Upper lobe of left lung (tissue), 6 donors: ENCODE data around the gene CABLES2. TPM values are rescaled to one million over a fixed set of nuclear protein-coding genes. Genes with fewer than 3 reads are reported as not detected.
"Not testable (repeated sequence)": the region's sequence is repeated elsewhere in the genome, so short reads cannot be mapped to it uniquely, and the experiment has no call there.

ENCODE experiments used
- ATAC-seq, 2 donors: fragments of 200-7000 bp; cut with Tn5 transposase; one replicate each; pipeline ENCODE4 v1.9.1; 2022; ENCODE audit warnings: mild to moderate bottlenecking in 2 of 2, moderate library complexity in 2 of 2; ENCODE audit not compliant: low FRiP score in 2 of 2
- DNase-seq, 2 donors: peaks; one replicate each; pipeline ENCODE4 v3.0.0-alpha.2; 2019 to 2020
- H3K27ac ChIP-seq, 4 donors: fragments of 200-600 bp; sonication (generic); one replicate each; pipeline ENCODE4 v1.5.1; 2016 to 2019
- H3K27me3 ChIP-seq, 4 donors: fragments of 200-600 bp; sonication (generic); one replicate each; pipeline ENCODE4 v1.5.1; 2017 to 2019
- H3K36me3 ChIP-seq, 4 donors: fragments of 200-600 bp; sonication (generic); one replicate each; pipeline ENCODE4 v1.5.1; 2016 to 2019
- H3K4me1 ChIP-seq, 4 donors: fragments of 200-600 bp; sonication (generic); one replicate each; pipeline ENCODE4 v1.5.1; 2018 to 2019
- H3K4me3 ChIP-seq, 4 donors: fragments of 200-600 bp; sonication (generic); one replicate each; pipeline ENCODE4 v1.5.1; 2017 to 2019; ENCODE audit warnings: mild to moderate bottlenecking in 2 of 4, moderate library complexity in 1 of 4
- H3K9me3 ChIP-seq, 4 donors: fragments of 200-600 bp; sonication (generic); one replicate each; pipeline ENCODE4 v1.5.1; 2018 to 2019
- EP300 ChIP-seq, 4 donors: sonication (generic); formaldehyde crosslinking; IDR thresholded peaks; one replicate each; pipeline ENCODE4 v1.5.1; 2017; ENCODE audit warnings: antibody characterized with exemption in 4 of 4, control low read depth in 2 of 4
- POLR2A ChIP-seq, 4 donors: fragments of 450-650 bp; IDR thresholded peaks; one replicate each; pipeline ENCODE4 v1.5.1; 2016 to 2017; ENCODE audit warnings: antibody characterized with exemption in 4 of 4, mild to moderate bottlenecking in 2 of 4
- POLR2AphosphoS5 ChIP-seq, 2 donors: sonication (generic); formaldehyde crosslinking; IDR thresholded peaks; one replicate each; pipeline ENCODE4 v1.5.1; 2017; ENCODE audit warnings: antibody characterized with exemption in 2 of 2
- WGBS, 2 donors: methylation state at CpG; one replicate each; pipeline ENCODE4 v1.1.5; 2017 to 2018; 5-methylcytosine and 5-hydroxymethylcytosine counted together
- total RNA-seq, 6 donors: library from RNA; depleted of rRNA in 4 of 6; stranded (reverse); fragments of >200 nt in 4 of 6; gene quantifications; one replicate each; pipeline versions ENCODE4 v1.1.0 to v1.2.1, GENCODE V29; 2016 to 2021
- TF ChIP-seq, protein P1 (sequence below), 6 experiments: fragments of 450-650 bp in 4 of 6; fragments of 200-600 bp in 2 of 6; sonication (generic) in 2 of 6; IDR thresholded peaks; one replicate each; pipeline ENCODE4 v1.5.1; 2016 to 2019; ENCODE audit warnings: antibody characterized with exemption in 6 of 6
- donor health status: DM: no; HTN: no; CAD: no; lungs with moderate emphysema.
- donor health status: DM: no; HTN: yes; CAD: no; lungs with severe emphysema.

Gene CABLES2
- total RNA-seq, 6 donors from 2014 or later, result 2.2 to 5.2 (median 4.0) TPM

DNA sequence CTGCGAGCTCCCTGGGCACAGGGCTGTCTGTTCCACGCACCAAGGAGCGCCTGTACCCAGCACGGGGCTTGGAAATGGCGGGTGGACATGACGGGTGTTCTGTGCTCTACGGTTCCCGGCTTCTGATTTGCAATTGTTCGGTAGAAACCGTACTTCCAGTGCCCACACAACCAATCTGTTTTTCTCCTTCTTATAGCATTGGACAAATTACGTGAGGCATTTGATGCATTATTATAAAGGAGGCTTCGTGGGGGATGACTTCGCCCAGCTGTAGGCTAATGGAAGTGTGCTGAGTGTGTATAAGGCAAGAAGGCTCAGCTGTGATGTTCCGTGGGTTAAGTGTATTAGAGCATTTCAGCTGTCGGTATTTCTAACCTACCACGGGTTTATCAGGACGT, 30.0 kb downstream of the CABLES2 start:
- H3K4me3 ChIP-seq, result no peak overlapping the region
- H3K9me3 ChIP-seq, result no peaks in the 10 kb centered on the region
- peak overlapping the region in 3 of 4 donors; percentile 51 to 77 (median 69) for H3K27ac ChIP-seq
- DNase-seq (no peak), ATAC-seq (no peak)
- no peak for TF ChIP-seq EP300 (IDR thresholded peaks at IDR 0.05)
- TF ChIP-seq POLR2AphosphoS5 (IDR thresholded peaks at IDR 0.05), result no peak
- TF ChIP-seq, protein P1, sequence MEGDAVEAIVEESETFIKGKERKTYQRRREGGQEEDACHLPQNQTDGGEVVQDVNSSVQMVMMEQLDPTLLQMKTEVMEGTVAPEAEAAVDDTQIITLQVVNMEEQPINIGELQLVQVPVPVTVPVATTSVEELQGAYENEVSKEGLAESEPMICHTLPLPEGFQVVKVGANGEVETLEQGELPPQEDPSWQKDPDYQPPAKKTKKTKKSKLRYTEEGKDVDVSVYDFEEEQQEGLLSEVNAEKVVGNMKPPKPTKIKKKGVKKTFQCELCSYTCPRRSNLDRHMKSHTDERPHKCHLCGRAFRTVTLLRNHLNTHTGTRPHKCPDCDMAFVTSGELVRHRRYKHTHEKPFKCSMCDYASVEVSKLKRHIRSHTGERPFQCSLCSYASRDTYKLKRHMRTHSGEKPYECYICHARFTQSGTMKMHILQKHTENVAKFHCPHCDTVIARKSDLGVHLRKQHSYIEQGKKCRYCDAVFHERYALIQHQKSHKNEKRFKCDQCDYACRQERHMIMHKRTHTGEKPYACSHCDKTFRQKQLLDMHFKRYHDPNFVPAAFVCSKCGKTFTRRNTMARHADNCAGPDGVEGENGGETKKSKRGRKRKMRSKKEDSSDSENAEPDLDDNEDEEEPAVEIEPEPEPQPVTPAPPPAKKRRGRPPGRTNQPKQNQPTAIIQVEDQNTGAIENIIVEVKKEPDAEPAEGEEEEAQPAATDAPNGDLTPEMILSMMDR (IDR thresholded peaks at IDR 0.05), result no peak
- TF ChIP-seq POLR2A (IDR thresholded peaks at IDR 0.05), result no peak
- no peaks in the 10 kb centered on the region for H3K27me3 ChIP-seq
- peaks cover 60 to 71% (median 62%) of the 10 kb centered on the region in 4 donors for H3K4me1 ChIP-seq
- H3K36me3 ChIP-seq, result no peaks in the 10 kb centered on the region
- 85 to 86% methylated on average over 17 of the region's 17 CpGs for WGBS, 2 donors

DNA sequence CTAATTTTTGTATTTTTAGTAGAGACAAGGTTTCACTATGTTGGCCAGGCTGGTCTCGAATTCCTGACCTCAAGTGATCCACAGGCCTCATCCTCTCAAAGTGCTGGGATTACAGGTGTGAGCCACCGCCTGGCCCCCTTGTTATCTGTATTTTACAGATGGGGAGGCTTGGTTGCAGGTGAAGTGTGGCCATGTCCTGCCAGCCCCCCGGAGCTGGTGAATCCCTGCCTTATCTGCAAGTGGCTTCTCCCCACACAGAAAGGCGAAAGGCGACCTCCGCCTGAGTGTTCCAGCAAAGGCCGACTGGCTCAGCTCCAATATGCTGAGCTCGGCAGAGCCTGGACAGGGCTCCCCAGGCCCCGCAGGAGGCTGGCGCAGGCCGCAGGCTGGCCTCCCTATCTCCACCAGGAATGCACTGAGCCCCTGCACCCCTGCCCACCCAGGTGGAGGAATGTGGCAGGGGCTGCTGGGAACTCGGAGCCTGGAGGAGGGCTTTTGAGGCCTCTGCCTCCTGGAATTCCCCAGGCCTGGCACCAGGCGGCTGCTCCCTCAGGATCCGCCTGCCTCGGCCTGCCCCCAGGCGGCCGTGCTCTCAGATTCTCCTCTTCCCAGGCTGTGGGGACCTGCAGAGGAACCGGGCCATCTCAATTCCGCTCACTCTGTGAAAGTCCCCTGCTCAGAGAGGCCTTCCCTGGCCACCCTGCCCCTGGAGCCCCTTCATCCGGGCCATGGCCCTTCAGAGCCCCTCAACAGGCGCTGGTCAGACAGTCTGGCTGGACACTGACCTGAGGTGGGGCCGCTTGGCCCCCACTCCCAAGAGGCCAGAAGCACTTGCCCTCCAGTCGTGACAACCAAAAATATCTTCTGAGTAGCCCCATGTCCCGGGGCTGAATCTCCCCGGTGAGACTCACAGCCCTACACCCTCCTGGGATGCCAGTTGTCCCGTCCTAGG, 30.7 kb downstream of the CABLES2 start:
- Histone ChIP-seq H3K27me3 (no peaks in the 10 kb centered on the region), H3K9me3 (no peaks in the 10 kb centered on the region), H3K36me3 (no peaks in the 10 kb centered on the region), H3K4me1 (peaks cover 57 to 67% (median 57%) of the 10 kb centered on the region in 4 donors), H3K27ac (peak overlapping the region; percentile 51 to 77 (median 67)), H3K4me3 (no peak overlapping the region)
- ATAC-seq (peak; percentile 43 to 75), DNase-seq (peak; percentile 67 to 87)
- TF ChIP-seq, protein P1 (IDR thresholded peaks at IDR 0.05), result peak in 5 of 6 experiments; percentile 32 to 76 (median 72)
- TF ChIP-seq EP300 (IDR thresholded peaks at IDR 0.05) (no peak), POLR2A (IDR thresholded peaks at IDR 0.05) (no peak), POLR2AphosphoS5 (IDR thresholded peaks at IDR 0.05) (peak in 1 of 2 donors; percentile 13)
- WGBS, 2 donors, result 62 to 72% methylated on average over 9 to 24 of the region's 26 CpGs

DNA sequence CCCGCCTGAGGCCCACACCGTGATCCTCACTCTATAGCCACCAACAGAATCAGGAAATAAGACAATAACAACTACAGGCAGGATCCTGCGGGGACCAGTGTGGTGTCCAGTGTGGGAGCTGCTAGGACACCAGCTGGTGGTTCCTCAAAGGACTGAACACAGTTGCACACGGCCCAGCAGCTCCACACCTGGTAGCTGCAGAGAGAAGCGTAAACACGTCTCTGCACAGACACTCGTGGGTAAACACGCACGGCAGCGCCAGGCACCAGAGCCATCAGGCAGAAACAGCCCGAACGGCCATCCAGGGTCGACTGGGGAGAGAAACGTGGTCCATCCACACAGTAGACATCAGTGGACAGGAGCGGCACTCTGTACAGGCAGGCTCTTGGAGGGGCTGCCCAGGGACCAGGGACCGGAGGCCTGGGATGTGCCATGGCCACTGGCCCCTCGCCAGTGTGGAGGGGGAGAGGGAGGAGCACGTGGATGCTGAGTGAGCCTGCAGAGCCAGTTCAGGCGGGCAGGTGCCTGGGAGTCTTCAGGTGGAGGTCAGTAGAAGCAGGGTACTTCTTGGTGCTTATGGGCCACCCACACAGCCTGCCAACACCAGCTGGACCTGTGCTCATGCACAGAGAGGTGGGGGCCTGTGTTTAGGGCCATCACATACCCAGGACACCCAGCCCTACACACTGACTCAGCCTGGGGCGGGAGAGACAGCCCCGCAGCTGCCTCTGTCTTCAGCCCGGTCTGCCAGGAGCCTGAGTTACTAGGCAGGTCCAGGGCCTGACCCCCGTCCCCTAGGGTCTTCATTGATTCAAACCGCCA, 32.5 kb downstream of the CABLES2 start:
- Histone ChIP-seq H3K9me3 (no peaks in the 10 kb centered on the region), H3K4me3 (no peak overlapping the region), H3K36me3 (no peaks in the 10 kb centered on the region), H3K27ac (peak overlapping the region; percentile 29 to 77 (median 58)), H3K27me3 (no peaks in the 10 kb centered on the region), H3K4me1 (peaks cover 57 to 73% (median 61%) of the 10 kb centered on the region in 4 donors)
- DNase-seq (peak in 1 of 2 donors; percentile 52), ATAC-seq (no peak)
- WGBS, 2 donors, result 52 to 61% methylated on average over 10 to 19 of the region's 24 CpGs
- TF ChIP-seq EP300 (IDR thresholded peaks at IDR 0.05), result no peak
- TF ChIP-seq POLR2A (IDR thresholded peaks at IDR 0.05), result no peak
- TF ChIP-seq, protein P1 (IDR thresholded peaks at IDR 0.05), result no peak
- TF ChIP-seq POLR2AphosphoS5 (IDR thresholded peaks at IDR 0.05), result no peak

DNA sequence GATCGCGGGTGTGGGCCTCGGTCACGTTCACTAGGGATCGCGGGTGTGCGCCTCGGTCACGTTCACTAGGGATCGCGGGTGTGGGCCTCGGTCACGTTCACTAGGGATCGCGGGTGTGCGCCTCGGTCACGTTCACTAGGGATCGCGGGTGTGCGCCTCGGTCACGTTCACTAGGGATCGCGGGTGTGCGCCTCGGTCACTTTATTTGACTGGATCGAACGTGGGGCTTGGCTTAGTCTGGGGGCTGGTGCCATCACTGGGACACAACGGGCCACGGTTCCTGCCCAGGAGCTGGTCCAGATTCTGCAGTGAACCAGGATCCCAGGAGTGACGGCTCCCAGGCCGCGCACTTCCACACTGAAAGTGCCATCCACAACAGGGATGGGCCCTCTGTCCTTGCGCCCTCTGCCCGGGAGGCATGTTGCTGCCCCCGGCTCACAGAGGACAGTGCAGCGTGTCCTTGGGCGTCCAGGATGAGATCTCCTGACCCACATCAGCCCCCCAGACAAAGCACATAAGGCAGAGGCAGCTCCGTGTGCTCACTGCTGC, 33.4 kb downstream of the CABLES2 start:
- DNase-seq, result peak in 1 of 2 donors; percentile 54
- peaks cover 64 to 75% (median 69%) of the 10 kb centered on the region in 4 donors for H3K4me1 ChIP-seq
- 86 to 88% methylated on average over 11 to 27 of the region's 40 CpGs for WGBS, 2 donors

More for the DNA sequence above, 33.4 kb downstream of the CABLES2 start:
- peak overlapping the region in 2 of 4 donors; percentile 64 to 77 for H3K27ac ChIP-seq
- ATAC-seq, H3K4me3 ChIP-seq, H3K27me3 ChIP-seq, H3K9me3 ChIP-seq, H3K36me3 ChIP-seq: not testable (repeated sequence)
